ENCODE results near the gene VPS37C.

Gene VPS37C

DNA sequence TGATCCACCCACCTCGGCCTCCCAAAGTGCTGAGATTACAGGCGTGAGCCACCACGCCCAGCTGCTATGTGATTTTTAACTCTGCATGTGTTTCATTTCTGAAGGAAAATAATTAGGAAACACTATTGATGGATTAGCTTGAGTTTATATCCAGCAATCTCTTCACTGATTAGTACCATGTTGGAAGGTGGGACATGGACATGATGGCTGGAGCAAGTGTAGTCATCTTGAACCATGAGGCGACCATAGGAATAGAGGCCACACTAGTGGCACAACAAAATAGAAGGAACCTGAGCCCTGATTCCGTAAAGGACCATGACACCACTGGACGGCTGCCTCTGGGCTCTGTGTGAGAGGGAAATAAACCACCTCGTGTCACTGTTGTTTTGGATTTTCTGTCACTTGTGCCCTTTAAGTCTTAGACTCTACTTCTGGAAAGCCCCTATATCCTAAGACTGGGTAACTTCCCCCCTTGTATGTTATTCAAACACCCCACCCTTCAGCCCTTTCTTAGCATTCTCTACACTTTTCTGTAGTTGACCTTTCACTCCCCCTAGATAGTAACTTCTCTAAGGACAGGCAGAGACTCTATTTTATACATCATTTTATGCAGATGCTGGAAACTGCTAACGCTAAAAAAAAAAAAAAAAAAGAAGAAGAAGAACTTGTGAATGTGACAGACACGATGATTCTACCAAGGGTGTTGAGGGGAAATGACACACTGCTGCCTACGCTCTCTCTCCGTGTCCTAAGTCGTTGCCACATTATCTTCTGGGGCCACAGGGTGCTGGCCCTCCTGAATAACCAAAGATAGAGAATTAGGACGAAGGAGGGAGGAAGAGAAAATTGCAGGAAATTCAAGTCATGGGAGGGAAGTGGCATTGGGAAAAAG, 2.7 kb upstream of the VPS37C start:
- no peak overlapping the region for H2AFZ ChIP-seq (ENCODE audit: low read length)
- no peaks in the 10 kb centered on the region for H3K9me3 ChIP-seq (replicated peaks; ENCODE audit: insufficient read depth, low read length)
- H3K4me2 ChIP-seq (ENCODE audit: low read depth, low read length): no peak overlapping the region
- peaks cover 23% of the 10 kb centered on the region for H3K4me1 ChIP-seq (ENCODE audit: low read length)
- no peaks in the 10 kb centered on the region for H3K9me2 ChIP-seq (replicated peaks; ENCODE audit: insufficient read depth, low read length)
- H3K4me3 ChIP-seq (ENCODE audit: low read length): no peak overlapping the region
- H3K36me3 ChIP-seq (replicated peaks; ENCODE audit: insufficient read depth, low read length): no peaks in the 10 kb centered on the region
- peaks cover 16% of the 10 kb centered on the region for H3K79me2 ChIP-seq (ENCODE audit: low read length)
- TF ChIP-seq CTCF (IDR thresholded peaks at IDR 0.05; ENCODE audit: low read length) (no peak), EZH2 (optimal IDR thresholded peaks at IDR 0.05; ENCODE audit: low read depth, low read length) (no peak), EZH2phosphoT487 (IDR thresholded peaks at IDR 0.05; ENCODE audit: low read length) (no peak)
- DNase-seq: no peak
- no peak overlapping the region for H3K9ac ChIP-seq (ENCODE audit: low read length)
- H4K20me1 ChIP-seq (ENCODE audit: insufficient read depth, low read length): no peaks in the 10 kb centered on the region
- H3K27me3 ChIP-seq (replicated peaks; ENCODE audit: insufficient read depth, low read length): no peaks in the 10 kb centered on the region
- no peak overlapping the region for H3K27ac ChIP-seq (ENCODE audit: low read length)
- H3F3A ChIP-seq (ENCODE audit: insufficient read depth, low read length): peaks cover 9% of the 10 kb centered on the region; the same call in 1 of the 2 replicates

DNA sequence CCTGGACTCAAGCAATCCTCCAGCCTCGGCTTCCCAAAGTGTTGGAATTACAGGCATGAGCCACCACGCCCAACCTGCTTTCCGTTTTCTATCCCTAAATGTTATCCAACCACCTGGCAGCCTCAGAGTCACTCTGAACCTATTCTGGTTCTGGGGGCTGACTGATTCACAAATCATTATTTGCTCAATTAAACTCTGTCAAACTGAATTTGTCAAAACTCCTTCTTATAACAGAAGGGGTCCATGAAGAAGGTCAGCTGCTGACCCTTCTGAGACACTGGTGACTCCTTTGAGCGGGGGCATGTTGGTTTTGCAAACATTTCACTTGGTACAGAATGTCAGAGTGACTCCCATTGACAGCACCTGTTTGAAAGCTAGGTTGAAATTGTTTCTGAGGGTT, 1.8 kb upstream of the VPS37C start:
- Histone ChIP-seq H3K36me3 (replicated peaks; ENCODE audit: insufficient read depth, low read length) (no peaks in the 10 kb centered on the region), H2AFZ (ENCODE audit: low read length) (no peak overlapping the region), H3K79me2 (ENCODE audit: low read length) (peaks cover 25% of the 10 kb centered on the region), H3K9ac (ENCODE audit: low read length) (no peak overlapping the region), H3K9me3 (replicated peaks; ENCODE audit: insufficient read depth, low read length) (no peaks in the 10 kb centered on the region), H3K4me1 (ENCODE audit: low read length) (peaks cover 25% of the 10 kb centered on the region), H3K27ac (ENCODE audit: low read length) (no peak overlapping the region), H3F3A (ENCODE audit: insufficient read depth, low read length) (peaks cover 9% of the 10 kb centered on the region; the same call in 1 of the 2 replicates), H3K9me2 (replicated peaks; ENCODE audit: insufficient read depth, low read length) (no peaks in the 10 kb centered on the region), H3K27me3 (replicated peaks; ENCODE audit: insufficient read depth, low read length) (no peaks in the 10 kb centered on the region), H3K4me3 (ENCODE audit: low read length) (no peak overlapping the region), H4K20me1 (ENCODE audit: insufficient read depth, low read length) (no peaks in the 10 kb centered on the region), H3K4me2 (ENCODE audit: low read depth, low read length) (no peak overlapping the region)
- DNase-seq: no peak
- TF ChIP-seq CTCF (IDR thresholded peaks at IDR 0.05; ENCODE audit: low read length) (no peak), EZH2 (optimal IDR thresholded peaks at IDR 0.05; ENCODE audit: low read depth, low read length) (no peak), EZH2phosphoT487 (IDR thresholded peaks at IDR 0.05; ENCODE audit: low read length) (no peak)

- no peaks in the 10 kb centered on the region for H3K36me3 ChIP-seq (replicated peaks; ENCODE audit: insufficient read depth, low read length)
- TF ChIP-seq CTCF (IDR thresholded peaks at IDR 0.05; ENCODE audit: low read length) (no peak), EZH2phosphoT487 (IDR thresholded peaks at IDR 0.05; ENCODE audit: low read length) (no peak), EZH2 (optimal IDR thresholded peaks at IDR 0.05; ENCODE audit: low read depth, low read length) (no peak)
- peak overlapping the region; percentile 67 for H3K4me2 ChIP-seq (ENCODE audit: low read depth, low read length)
- H3K9ac ChIP-seq (ENCODE audit: low read length): peak overlapping the region; percentile 90; the same call in 1 of the 2 replicates
- DNase-seq: peak; percentile 23
- peak overlapping the region; percentile 85 for H3K4me3 ChIP-seq (ENCODE audit: low read length)
- peak overlapping the region; percentile 88; the same call in 1 of the 2 replicates for H3K27ac ChIP-seq (ENCODE audit: low read length)
- H3F3A ChIP-seq (ENCODE audit: insufficient read depth, low read length): peaks cover 9% of the 10 kb centered on the region; the same call in 1 of the 2 replicates
- H2AFZ ChIP-seq (ENCODE audit: low read length): peak overlapping the region; percentile 44
- peaks cover 18% of the 10 kb centered on the region for H3K4me1 ChIP-seq (ENCODE audit: low read length)
- H3K9me2 ChIP-seq (replicated peaks; ENCODE audit: insufficient read depth, low read length): no peaks in the 10 kb centered on the region
- no peaks in the 10 kb centered on the region for H3K9me3 ChIP-seq (replicated peaks; ENCODE audit: insufficient read depth, low read length)
- H4K20me1 ChIP-seq (ENCODE audit: insufficient read depth, low read length): no peaks in the 10 kb centered on the region
- peaks cover 30% of the 10 kb centered on the region for H3K79me2 ChIP-seq (ENCODE audit: low read length)
- H3K27me3 ChIP-seq (replicated peaks; ENCODE audit: insufficient read depth, low read length): no peaks in the 10 kb centered on the region
Observed at GRCh38 chr11:61162092-61162941, 1.1 kb upstream of the VPS37C start.
